ENCODE results near the gene FMN1. TPM values are rescaled to one million over a fixed set of nuclear protein-coding genes. Genes with fewer than 3 reads are reported as not detected.

FMN1 gene
- total and polyA plus RNA-seq, 2 of the 13 experiments (the other 11 are each of a cell fraction or from before 2014, with no cell fraction given), result 0.20 to 0.60 TPM

- Histone ChIP-seq H2AFZ (ENCODE audit: low read length) (no peak overlapping the region), H3K27me3 (ENCODE audit: control insufficient read depth in 1 of 2, insufficient read depth in 2 of 2, low read length in 2 of 2) (no peaks in the 10 kb centered on the region; a peak in 2 of 5 replicates), H3K9me3 (ENCODE audit: low read length) (0 out of 2 replicates have a peak, but pooled peaks cover 5% of the 10 kb centered on the region), H4K20me1 (ENCODE audit: insufficient read depth, low read length) (no peaks in the 10 kb centered on the region), H3K4me1 (ENCODE audit: insufficient read depth, low read length) (no peaks in the 10 kb centered on the region), H3K4me3 (replicated peaks in 1 of 3; ENCODE audit: insufficient read depth in 1 of 3, low read depth in 2 of 3, low read length in 3 of 3) (no peak overlapping the region), H3K27ac (ENCODE audit: extremely low read length, insufficient read depth, low read length) (no peak overlapping the region), H3K79me2 (ENCODE audit: insufficient read depth, low read length) (no peaks in the 10 kb centered on the region), H3K9ac (ENCODE audit: insufficient read depth, low read depth, low read length) (no peak overlapping the region), H3K4me2 (ENCODE audit: low read depth, low read length) (no peak overlapping the region), H3K36me3 (replicated peaks in 1 of 2; ENCODE audit: control insufficient read depth in 1 of 2, insufficient read depth in 2 of 2, low read length in 2 of 2) (no peaks in the 10 kb centered on the region)
- intact Hi-C loops (cut with micrococcal nuclease; ENCODE audit: unreplicated experiment) (no loop called here), in situ Hi-C loops (cut with HindIII; ENCODE audit: extremely low pct_ligation_motif_present, low pct_unique_long_range_greater_than_20kb) (no loop called here)
- POLR2A ChIA-PET, result no interaction called here
- 0% methylated on average over 1 of the region's 1 CpG for WGBS (ENCODE audit: low lambda C conversion rate)
- DNase-seq (ENCODE audit: low spot score) (no peak), FAIRE-seq (no peak), ATAC-seq (no peak)
- TF ChIP-seq MEIS2 (CRISPR knock-in tag; IDR thresholded peaks at IDR 0.05) (no peak), HMGA1 (CRISPR knock-in tag; conservative IDR thresholded peaks at IDR 0.05) (no peak), FOXA1 (IDR thresholded peaks at IDR 0.05) (no peak), FOXA1 (CRISPR knock-in tag; IDR thresholded peaks at IDR 0.05) (no peak), HDAC2 (CRISPR knock-in tag; IDR thresholded peaks at IDR 0.05) (no peak), FOXK1 (CRISPR knock-in tag; IDR thresholded peaks at IDR 0.05; ENCODE audit: borderline replicate concordance, low read depth) (no peak)
- no TSS peak for BruUV-seq (replicated peaks)
- CTCF ChIA-PET (ENCODE audit: low intra/inter-chr PET ratio, low total read pairs), result no interaction called here
Measured at GRCh38 chr15:32738666-32739065, 455.8 kb downstream of the FMN1 start.

- intact Hi-C loops (cut with micrococcal nuclease; ENCODE audit: unreplicated experiment) (no loop called here), in situ Hi-C loops (cut with HindIII; ENCODE audit: extremely low pct_ligation_motif_present, low pct_unique_long_range_greater_than_20kb) (no loop called here)
- H3K9ac ChIP-seq (ENCODE audit: insufficient read depth, low read depth, low read length), result no peak overlapping the region
- H3K4me3 ChIP-seq (replicated peaks in 1 of 3; ENCODE audit: insufficient read depth in 1 of 3, low read depth in 2 of 3, low read length in 3 of 3), result no peak overlapping the region
- H3K4me1 ChIP-seq (ENCODE audit: insufficient read depth, low read length), result no peaks in the 10 kb centered on the region
- no peak for FAIRE-seq
- H3K27me3 ChIP-seq (ENCODE audit: control insufficient read depth in 1 of 2, insufficient read depth in 2 of 2, low read length in 2 of 2), result no peaks in the 10 kb centered on the region; a peak in 2 of 5 replicates
- POLR2A ChIA-PET, result no interaction called here
- H3K79me2 ChIP-seq (ENCODE audit: insufficient read depth, low read length), result no peaks in the 10 kb centered on the region
- no peaks in the 10 kb centered on the region for H3K36me3 ChIP-seq (replicated peaks in 1 of 2; ENCODE audit: control insufficient read depth in 1 of 2, insufficient read depth in 2 of 2, low read length in 2 of 2)
- H3K27ac ChIP-seq (ENCODE audit: extremely low read length, insufficient read depth, low read length), result no peak overlapping the region
- H2AFZ ChIP-seq (ENCODE audit: low read length), result no peak overlapping the region
- BruUV-seq (replicated peaks), result no TSS peak
- no peak overlapping the region for H3K4me2 ChIP-seq (ENCODE audit: low read depth, low read length)
- CTCF ChIA-PET (ENCODE audit: low intra/inter-chr PET ratio, low total read pairs), result no interaction called here
- WGBS (ENCODE audit: low lambda C conversion rate), result 28% methylated on average over 4 of the region's 4 CpGs
- H3K9me3 ChIP-seq (ENCODE audit: low read length), result 0 out of 2 replicates have a peak, but pooled peaks cover 5% of the 10 kb centered on the region
- DNase-seq (ENCODE audit: low spot score), result no peak
- no peak for ATAC-seq
- no peaks in the 10 kb centered on the region for H4K20me1 ChIP-seq (ENCODE audit: insufficient read depth, low read length)
- TF ChIP-seq TCF7 (IDR thresholded peaks at IDR 0.05; ENCODE audit: low read depth) (no peak), PPARG (CRISPR knock-in tag; conservative IDR thresholded peaks at IDR 0.05) (no peak), CCAR2 (optimal IDR thresholded peaks at IDR 0.05; ENCODE audit: low read depth, low read length) (no peak), HMGA1 (CRISPR knock-in tag; conservative IDR thresholded peaks at IDR 0.05) (no peak), ZNF256 (CRISPR knock-in tag; conservative IDR thresholded peaks at IDR 0.05) (no peak), ZNF460 (CRISPR knock-in tag; IDR thresholded peaks at IDR 0.05; ENCODE audit: borderline replicate concordance) (no peak), ZFP36L1 (CRISPR knock-in tag; IDR thresholded peaks at IDR 0.05) (no peak), ZNF713 (CRISPR knock-in tag; IDR thresholded peaks at IDR 0.05) (no peak), TIGD3 (CRISPR knock-in tag; IDR thresholded peaks at IDR 0.05; ENCODE audit: borderline replicate concordance) (no peak), POLR2AphosphoS5 (IDR thresholded peaks at IDR 0.05; ENCODE audit: low read depth, low read length) (no peak), DMTF1 (CRISPR knock-in tag; IDR thresholded peaks at IDR 0.05) (no peak)
Measured at GRCh38 chr15:32737304-32737703, 457.2 kb downstream of the FMN1 start.

All from HepG2 (cell line).